ENCODE results near the gene UBQLN1.
A peak's percentile ranks its signal among the peaks of the same experiment; 100 is the strongest.

Gene UBQLN1

DNA sequence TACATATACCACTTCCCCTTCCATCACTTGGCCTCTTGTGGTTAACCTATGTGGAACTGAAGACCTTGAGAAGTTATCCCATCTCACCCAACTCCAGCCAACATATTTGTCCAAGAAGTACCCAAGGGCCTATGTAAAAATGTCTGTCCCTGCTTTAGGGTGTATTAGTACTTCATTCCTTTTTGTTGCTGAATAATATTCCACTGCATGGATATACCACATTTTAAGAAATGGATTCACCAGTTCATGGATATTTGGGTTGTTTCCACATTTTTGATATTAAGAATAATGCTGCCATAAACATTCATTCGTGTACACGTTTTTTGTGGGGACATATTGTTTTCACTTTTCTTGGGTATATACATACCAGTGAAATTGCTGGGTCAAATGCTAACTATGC is 56.2 kb downstream of the UBQLN1 start:
- TF ChIP-seq CSDC2 (CRISPR knock-in tag; IDR thresholded peaks at IDR 0.05) (no peak), ZNF70 (CRISPR knock-in tag; IDR thresholded peaks at IDR 0.05) (no peak), ZC3H10 (CRISPR knock-in tag; IDR thresholded peaks at IDR 0.05) (no peak), ZNF8 (CRISPR knock-in tag; IDR thresholded peaks at IDR 0.05) (peak; percentile 98), OSR1 (CRISPR knock-in tag; IDR thresholded peaks at IDR 0.05) (no peak), ARNTL (CRISPR knock-in tag; IDR thresholded peaks at IDR 0.05; ENCODE audit: borderline replicate concordance, low read depth) (no peak)
- ATAC-seq = no peak

DNA sequence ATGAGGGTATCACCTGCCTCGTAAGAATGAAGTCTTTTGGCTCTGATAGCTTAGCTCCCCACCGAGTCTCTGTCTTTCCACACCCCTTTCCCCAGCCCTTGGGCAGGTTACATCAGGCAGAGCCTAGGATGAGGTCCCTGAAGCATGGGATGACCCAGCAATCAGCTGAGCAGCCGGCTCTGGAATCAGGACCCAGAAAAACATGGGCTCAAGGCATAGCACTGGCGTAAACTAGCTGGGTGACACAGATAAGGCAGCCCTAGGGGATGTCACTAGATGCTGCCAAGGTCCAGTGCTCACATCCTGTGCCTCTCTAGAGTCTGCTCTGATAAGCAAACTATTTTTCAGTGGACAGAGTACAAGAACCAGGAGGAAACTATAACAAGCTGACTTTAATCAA is 58.2 kb downstream of the UBQLN1 start:
- TF ChIP-seq ZFP30 (CRISPR knock-in tag; IDR thresholded peaks at IDR 0.05) = no peak
- no peak for TF ChIP-seq ZNF565 (CRISPR knock-in tag; conservative IDR thresholded peaks at IDR 0.05; ENCODE audit: low read depth)
- peak; percentile 53 for ATAC-seq

DNA sequence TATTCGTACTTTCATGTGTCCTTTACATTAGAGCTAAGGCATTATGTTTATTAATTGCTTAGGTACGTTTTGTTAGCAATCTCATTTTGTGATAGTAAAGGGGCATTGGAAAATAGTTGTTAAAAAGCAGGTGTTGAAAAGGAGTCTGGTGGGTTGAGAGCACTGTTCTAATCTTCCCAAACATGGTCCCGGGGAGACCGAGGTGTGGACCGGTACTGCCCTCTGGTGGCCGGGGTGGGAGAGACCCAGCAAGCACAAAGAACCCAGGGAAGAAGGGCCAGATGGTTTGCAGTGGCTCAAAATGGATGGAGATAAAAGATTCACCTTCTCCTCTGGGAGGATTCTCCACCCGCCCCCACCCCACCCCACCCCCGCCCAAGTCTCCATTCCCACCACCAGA is 58.7 kb downstream of the UBQLN1 start:
- no peak for TF ChIP-seq PPARA (CRISPR knock-in tag; IDR thresholded peaks at IDR 0.05; ENCODE audit: borderline replicate concordance)
- no peak for TF ChIP-seq GLIS3 (CRISPR knock-in tag; IDR thresholded peaks at IDR 0.05)
- TF ChIP-seq ZNF565 (CRISPR knock-in tag; conservative IDR thresholded peaks at IDR 0.05; ENCODE audit: low read depth) = no peak
- TF ChIP-seq CSDC2 (CRISPR knock-in tag; IDR thresholded peaks at IDR 0.05) = no peak
- TF ChIP-seq ZC3H10 (CRISPR knock-in tag; IDR thresholded peaks at IDR 0.05) = no peak
- no peak for TF ChIP-seq ZFP30 (CRISPR knock-in tag; IDR thresholded peaks at IDR 0.05)
- no peak for TF ChIP-seq OSR1 (CRISPR knock-in tag; IDR thresholded peaks at IDR 0.05)
- TF ChIP-seq, protein P1, sequence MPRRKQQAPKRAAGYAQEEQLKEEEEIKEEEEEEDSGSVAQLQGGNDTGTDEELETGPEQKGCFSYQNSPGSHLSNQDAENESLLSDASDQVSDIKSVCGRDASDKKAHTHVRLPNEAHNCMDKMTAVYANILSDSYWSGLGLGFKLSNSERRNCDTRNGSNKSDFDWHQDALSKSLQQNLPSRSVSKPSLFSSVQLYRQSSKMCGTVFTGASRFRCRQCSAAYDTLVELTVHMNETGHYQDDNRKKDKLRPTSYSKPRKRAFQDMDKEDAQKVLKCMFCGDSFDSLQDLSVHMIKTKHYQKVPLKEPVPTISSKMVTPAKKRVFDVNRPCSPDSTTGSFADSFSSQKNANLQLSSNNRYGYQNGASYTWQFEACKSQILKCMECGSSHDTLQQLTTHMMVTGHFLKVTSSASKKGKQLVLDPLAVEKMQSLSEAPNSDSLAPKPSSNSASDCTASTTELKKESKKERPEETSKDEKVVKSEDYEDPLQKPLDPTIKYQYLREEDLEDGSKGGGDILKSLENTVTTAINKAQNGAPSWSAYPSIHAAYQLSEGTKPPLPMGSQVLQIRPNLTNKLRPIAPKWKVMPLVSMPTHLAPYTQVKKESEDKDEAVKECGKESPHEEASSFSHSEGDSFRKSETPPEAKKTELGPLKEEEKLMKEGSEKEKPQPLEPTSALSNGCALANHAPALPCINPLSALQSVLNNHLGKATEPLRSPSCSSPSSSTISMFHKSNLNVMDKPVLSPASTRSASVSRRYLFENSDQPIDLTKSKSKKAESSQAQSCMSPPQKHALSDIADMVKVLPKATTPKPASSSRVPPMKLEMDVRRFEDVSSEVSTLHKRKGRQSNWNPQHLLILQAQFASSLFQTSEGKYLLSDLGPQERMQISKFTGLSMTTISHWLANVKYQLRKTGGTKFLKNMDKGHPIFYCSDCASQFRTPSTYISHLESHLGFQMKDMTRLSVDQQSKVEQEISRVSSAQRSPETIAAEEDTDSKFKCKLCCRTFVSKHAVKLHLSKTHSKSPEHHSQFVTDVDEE (CRISPR knock-in tag; IDR thresholded peaks at IDR 0.05) = no peak
- TF ChIP-seq, protein P2, sequence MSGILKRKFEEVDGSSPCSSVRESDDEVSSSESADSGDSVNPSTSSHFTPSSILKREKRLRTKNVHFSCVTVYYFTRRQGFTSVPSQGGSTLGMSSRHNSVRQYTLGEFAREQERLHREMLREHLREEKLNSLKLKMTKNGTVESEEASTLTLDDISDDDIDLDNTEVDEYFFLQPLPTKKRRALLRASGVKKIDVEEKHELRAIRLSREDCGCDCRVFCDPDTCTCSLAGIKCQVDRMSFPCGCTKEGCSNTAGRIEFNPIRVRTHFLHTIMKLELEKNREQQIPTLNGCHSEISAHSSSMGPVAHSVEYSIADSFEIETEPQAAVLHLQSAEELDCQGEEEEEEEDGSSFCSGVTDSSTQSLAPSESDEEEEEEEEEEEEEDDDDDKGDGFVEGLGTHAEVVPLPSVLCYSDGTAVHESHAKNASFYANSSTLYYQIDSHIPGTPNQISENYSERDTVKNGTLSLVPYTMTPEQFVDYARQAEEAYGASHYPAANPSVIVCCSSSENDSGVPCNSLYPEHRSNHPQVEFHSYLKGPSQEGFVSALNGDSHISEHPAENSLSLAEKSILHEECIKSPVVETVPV (CRISPR knock-in tag; IDR thresholded peaks at IDR 0.05) = no peak
- TF ChIP-seq ESRRG (CRISPR knock-in tag; IDR thresholded peaks at IDR 0.05) = no peak
- ATAC-seq = peak; percentile 85

DNA sequence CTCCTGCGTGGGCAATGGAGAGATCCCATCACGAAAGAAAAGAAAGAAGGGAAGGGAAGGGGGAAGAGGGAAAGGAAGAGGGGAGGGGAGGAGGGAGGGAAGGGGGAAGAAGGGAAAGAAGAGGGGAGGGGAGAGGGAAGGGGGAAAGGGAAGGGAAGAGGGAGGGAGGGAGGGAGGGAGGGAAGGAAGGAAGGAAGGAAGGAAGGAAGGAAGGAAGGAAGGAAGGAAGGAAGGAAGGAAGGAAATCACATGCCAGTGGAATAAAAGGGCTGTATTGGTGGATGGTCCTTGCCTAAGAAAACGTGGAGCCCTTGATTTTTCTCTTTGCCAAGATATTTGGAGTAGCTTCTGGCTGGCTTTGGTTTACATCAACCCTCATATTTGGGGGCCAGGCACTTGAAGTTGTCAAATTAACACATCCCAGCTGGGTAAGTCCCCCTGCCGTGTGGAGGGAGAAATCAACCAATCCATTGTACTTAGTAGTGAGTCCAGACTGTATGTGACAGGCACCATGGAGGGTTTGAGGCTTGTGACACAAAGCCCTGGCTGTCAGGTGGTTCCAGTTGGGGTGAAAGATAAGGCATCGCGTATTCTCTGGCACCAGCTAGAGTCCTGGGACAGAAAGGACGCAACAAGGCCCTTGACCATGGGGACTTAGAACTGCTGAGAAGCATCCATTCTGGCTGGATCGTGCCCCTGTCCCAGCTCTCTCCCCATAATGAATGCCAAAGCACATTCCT is 61.1 kb downstream of the UBQLN1 start:
- TF ChIP-seq PPARA (CRISPR knock-in tag; IDR thresholded peaks at IDR 0.05; ENCODE audit: borderline replicate concordance) (no peak), BACH2 (CRISPR knock-in tag; IDR thresholded peaks at IDR 0.05; ENCODE audit: borderline replicate concordance) (no peak), ZNF70 (CRISPR knock-in tag; IDR thresholded peaks at IDR 0.05) (no peak), OSR1 (CRISPR knock-in tag; IDR thresholded peaks at IDR 0.05) (no peak), ZFP3 (CRISPR knock-in tag; IDR thresholded peaks at IDR 0.05) (no peak), SNAI2 (CRISPR knock-in tag; IDR thresholded peaks at IDR 0.05) (no peak), RARB (CRISPR knock-in tag; IDR thresholded peaks at IDR 0.05) (no peak), ARNTL (CRISPR knock-in tag; IDR thresholded peaks at IDR 0.05; ENCODE audit: borderline replicate concordance, low read depth) (no peak), ZC3H10 (CRISPR knock-in tag; IDR thresholded peaks at IDR 0.05) (no peak), ZFP30 (CRISPR knock-in tag; IDR thresholded peaks at IDR 0.05) (no peak), ZNF565 (CRISPR knock-in tag; conservative IDR thresholded peaks at IDR 0.05; ENCODE audit: low read depth) (no peak), GLIS3 (CRISPR knock-in tag; IDR thresholded peaks at IDR 0.05) (no peak), CSDC2 (CRISPR knock-in tag; IDR thresholded peaks at IDR 0.05) (no peak), ESRRG (CRISPR knock-in tag; IDR thresholded peaks at IDR 0.05) (no peak), TOX (CRISPR knock-in tag; IDR thresholded peaks at IDR 0.05; ENCODE audit: borderline replicate concordance) (no peak), ZNF8 (CRISPR knock-in tag; IDR thresholded peaks at IDR 0.05) (no peak), ISL1 (CRISPR knock-in tag; IDR thresholded peaks at IDR 0.05) (no peak)
- TF ChIP-seq, protein P1 (CRISPR knock-in tag; IDR thresholded peaks at IDR 0.05) = no peak
- TF ChIP-seq, protein P3, sequence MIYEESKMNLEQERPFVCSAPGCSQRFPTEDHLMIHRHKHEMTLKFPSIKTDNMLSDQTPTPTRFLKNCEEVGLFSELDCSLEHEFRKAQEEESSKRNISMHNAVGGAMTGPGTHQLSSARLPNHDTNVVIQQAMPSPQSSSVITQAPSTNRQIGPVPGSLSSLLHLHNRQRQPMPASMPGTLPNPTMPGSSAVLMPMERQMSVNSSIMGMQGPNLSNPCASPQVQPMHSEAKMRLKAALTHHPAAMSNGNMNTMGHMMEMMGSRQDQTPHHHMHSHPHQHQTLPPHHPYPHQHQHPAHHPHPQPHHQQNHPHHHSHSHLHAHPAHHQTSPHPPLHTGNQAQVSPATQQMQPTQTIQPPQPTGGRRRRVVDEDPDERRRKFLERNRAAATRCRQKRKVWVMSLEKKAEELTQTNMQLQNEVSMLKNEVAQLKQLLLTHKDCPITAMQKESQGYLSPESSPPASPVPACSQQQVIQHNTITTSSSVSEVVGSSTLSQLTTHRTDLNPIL (CRISPR knock-in tag; IDR thresholded peaks at IDR 0.05; ENCODE audit: low read depth) = no peak
- TF ChIP-seq, protein P4, sequence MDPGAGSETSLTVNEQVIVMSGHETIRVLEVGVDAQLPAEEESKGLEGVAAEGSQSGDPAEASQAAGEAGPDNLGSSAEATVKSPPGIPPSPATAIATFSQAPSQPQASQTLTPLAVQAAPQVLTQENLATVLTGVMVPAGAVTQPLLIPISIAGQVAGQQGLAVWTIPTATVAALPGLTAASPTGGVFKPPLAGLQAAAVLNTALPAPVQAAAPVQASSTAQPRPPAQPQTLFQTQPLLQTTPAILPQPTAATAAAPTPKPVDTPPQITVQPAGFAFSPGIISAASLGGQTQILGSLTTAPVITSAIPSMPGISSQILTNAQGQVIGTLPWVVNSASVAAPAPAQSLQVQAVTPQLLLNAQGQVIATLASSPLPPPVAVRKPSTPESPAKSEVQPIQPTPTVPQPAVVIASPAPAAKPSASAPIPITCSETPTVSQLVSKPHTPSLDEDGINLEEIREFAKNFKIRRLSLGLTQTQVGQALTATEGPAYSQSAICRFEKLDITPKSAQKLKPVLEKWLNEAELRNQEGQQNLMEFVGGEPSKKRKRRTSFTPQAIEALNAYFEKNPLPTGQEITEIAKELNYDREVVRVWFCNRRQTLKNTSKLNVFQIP (CRISPR knock-in tag; IDR thresholded peaks at IDR 0.05; ENCODE audit: borderline replicate concordance, low read depth) = no peak
- no peak for ATAC-seq
